Smooth muscle cell (in vitro differentiated cells): ENCODE results near the gene ESYT3. TPM values are rescaled to one million over a fixed set of nuclear protein-coding genes. Genes with fewer than 3 reads are reported as not detected.

ENCODE experiments used
- DNase-seq: peaks from one replicate; lab custom pipeline; 2025; ENCODE audit not compliant: unreplicated experiment; lab: John Stamatoyannopoulos, UW
- H2AFZ ChIP-seq: fragments of 200-600 bp; sonication (generic); 2 replicates; pipeline ENCODE4 v1.6.0; 2016; ENCODE audit warnings: antibody characterized with exemption, low read depth, mild to moderate bottlenecking
- H3F3A ChIP-seq: fragments of 200-600 bp; sonication (generic); 2 replicates; pipeline ENCODE4 v1.6.0; 2017; ENCODE audit warnings: antibody characterized with exemption, low read depth
- H3K27ac ChIP-seq: fragments of 200-600 bp; sonication (generic); 2 replicates; pipeline ENCODE4 v1.5.1; 2016; ENCODE audit warnings: low read depth, mild to moderate bottlenecking
- H3K27me3 ChIP-seq: fragments of 200-600 bp; sonication (generic); 2 replicates; pipeline ENCODE4 v1.6.1; 2016; ENCODE audit warnings: low read depth, mild to moderate bottlenecking
- H3K36me3 ChIP-seq: fragments of 200-600 bp; sonication (generic); 2 replicates; pipeline ENCODE4 v1.5.1; 2016; ENCODE audit warnings: low read depth
- H3K4me1 ChIP-seq: fragments of 200-600 bp; sonication (generic); 2 replicates; pipeline ENCODE4 v1.5.1; 2016; ENCODE audit warnings: low read depth
- H3K4me2 ChIP-seq: fragments of 200-600 bp; sonication (generic); 2 replicates; pipeline ENCODE4 v1.6.0; 2016; ENCODE audit warnings: mild to moderate bottlenecking
- H3K4me3 ChIP-seq: fragments of 200-600 bp; sonication (generic); 2 replicates; pipeline ENCODE4 v1.5.1; 2016; ENCODE audit warnings: mild to moderate bottlenecking
- H3K79me2 ChIP-seq: fragments of 200-600 bp; sonication (generic); 2 replicates; pipeline ENCODE4 v1.6.0; 2016; ENCODE audit warnings: low read depth, mild to moderate bottlenecking
- H3K9ac ChIP-seq: fragments of 200-600 bp; sonication (generic); 2 replicates; pipeline ENCODE4 v1.6.0; 2016; ENCODE audit warnings: low read depth
- H3K9me3 ChIP-seq: fragments of 200-600 bp; sonication (generic); replicated peaks from 2 replicates; pipeline ENCODE4 v1.5.1; 2016; ENCODE audit warnings: low read depth
- H4K20me1 ChIP-seq: fragments of 200-600 bp; sonication (generic); 2 replicates; pipeline ENCODE4 v1.6.0; 2016; ENCODE audit warnings: low read depth
- WGBS: methylation state at CpG from one replicate; pipeline ENCODE4 v1.1.7; 2016; ENCODE audit warnings: low lambda C conversion rate; 5-methylcytosine and 5-hydroxymethylcytosine counted together
- polyA plus RNA-seq: library from polyadenylated mRNA; unstranded; fragments of >200 nt; fragmentation: Nextera tagmentation; extraction: Ambion mirVana; gene quantifications from 2 replicates; pipeline ENCODE4 v1.2.1, GENCODE V29; 2016
- total RNA-seq: library from RNA; depleted of rRNA; stranded (reverse); fragments of >200 nt; gene quantifications from 2 replicates; pipeline ENCODE4 v1.2.3, GENCODE V29; 2014
- TF ChIP-seq, protein P1 (sequence below): fragments of 200-600 bp; sonication (generic); IDR thresholded peaks from 2 replicates; pipeline ENCODE4 v1.5.1; 2017; ENCODE audit warnings: borderline replicate concordance, mild to moderate bottlenecking, antibody characterized with exemption; ENCODE audit not compliant: insufficient read depth, poor library complexity, severe bottlenecking

Gene ESYT3
- total and polyA plus RNA-seq, 2 experiments from 2014 or later, result 1.2 to 5.5 TPM

DNA sequence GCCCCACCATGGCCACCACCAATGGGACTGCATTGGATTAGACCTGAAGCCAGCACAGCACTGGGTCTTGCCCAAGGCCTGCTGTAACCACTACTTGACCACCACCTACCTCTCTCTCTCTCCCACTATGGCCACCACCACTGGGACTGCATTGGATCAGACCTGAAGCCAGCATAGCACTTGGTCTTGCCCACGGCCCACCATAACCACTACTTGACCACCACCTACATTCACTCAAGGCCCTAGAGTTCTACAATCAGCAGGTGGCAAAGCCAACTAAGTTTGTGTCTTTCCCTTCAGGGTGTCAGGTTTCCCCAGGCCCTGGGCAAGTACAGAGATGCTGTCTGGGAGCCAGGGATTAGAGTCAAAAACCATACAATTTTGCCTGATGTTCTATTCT is 57.6 kb downstream of the ESYT3 start:
- DNase-seq, result no peak
- Histone ChIP-seq H3K4me3 (no peak overlapping the region), H3K4me1 (no peaks in the 10 kb centered on the region), H2AFZ (no peak overlapping the region), H3K4me2 (no peak overlapping the region), H3K27ac (no peak overlapping the region), H3K36me3 (no peaks in the 10 kb centered on the region), H3K79me2 (no peaks in the 10 kb centered on the region), H3K9me3 (no peaks in the 10 kb centered on the region), H3F3A (no peaks in the 10 kb centered on the region), H3K27me3 (no peaks in the 10 kb centered on the region), H3K9ac (no peak overlapping the region), H4K20me1 (no peaks in the 10 kb centered on the region)
- TF ChIP-seq, protein P1, sequence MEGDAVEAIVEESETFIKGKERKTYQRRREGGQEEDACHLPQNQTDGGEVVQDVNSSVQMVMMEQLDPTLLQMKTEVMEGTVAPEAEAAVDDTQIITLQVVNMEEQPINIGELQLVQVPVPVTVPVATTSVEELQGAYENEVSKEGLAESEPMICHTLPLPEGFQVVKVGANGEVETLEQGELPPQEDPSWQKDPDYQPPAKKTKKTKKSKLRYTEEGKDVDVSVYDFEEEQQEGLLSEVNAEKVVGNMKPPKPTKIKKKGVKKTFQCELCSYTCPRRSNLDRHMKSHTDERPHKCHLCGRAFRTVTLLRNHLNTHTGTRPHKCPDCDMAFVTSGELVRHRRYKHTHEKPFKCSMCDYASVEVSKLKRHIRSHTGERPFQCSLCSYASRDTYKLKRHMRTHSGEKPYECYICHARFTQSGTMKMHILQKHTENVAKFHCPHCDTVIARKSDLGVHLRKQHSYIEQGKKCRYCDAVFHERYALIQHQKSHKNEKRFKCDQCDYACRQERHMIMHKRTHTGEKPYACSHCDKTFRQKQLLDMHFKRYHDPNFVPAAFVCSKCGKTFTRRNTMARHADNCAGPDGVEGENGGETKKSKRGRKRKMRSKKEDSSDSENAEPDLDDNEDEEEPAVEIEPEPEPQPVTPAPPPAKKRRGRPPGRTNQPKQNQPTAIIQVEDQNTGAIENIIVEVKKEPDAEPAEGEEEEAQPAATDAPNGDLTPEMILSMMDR, result no peak
- 100% methylated on average over 1 of the region's 1 CpG for WGBS

DNA sequence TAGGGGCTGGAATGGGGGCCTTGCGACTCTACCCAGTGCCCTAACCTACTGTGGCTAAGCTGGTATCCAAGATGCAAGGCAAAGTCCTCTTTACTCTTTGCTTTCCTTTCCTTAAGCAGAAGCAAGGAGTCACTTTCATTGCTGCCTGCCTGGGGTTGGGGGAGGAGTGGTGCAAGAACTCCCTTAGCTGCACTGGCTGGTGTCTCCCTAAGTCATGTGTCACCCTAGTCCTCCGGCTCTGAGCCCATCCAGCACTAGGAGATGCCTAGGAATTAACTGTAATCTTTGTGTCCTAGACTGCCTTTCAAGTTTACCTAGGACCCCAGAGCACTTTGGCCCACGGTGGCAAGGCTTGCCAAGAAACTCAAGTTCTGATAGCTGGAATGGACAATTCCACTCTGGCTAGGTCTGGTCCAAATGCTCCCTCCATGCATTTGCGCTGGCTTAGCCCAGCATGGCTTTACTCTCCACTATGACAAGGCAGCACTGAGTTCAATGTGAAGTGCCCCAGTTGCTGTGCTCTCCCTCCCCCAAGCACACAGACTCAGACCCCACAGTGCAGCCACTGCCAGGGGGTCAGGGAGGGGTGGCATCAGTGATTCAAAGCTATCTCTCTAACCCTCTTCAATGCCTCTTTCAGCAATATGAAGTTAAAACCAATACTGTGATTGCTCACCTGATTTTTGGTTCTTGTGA is 58.7 kb downstream of the ESYT3 start:
- Histone ChIP-seq H3K36me3 (no peaks in the 10 kb centered on the region), H4K20me1 (no peaks in the 10 kb centered on the region), H3K4me3 (no peak overlapping the region), H2AFZ (no peak overlapping the region), H3K4me2 (no peak overlapping the region), H3K9ac (no peak overlapping the region), H3K9me3 (no peaks in the 10 kb centered on the region), H3K27ac (no peak overlapping the region), H3K27me3 (no peaks in the 10 kb centered on the region), H3F3A (no peaks in the 10 kb centered on the region), H3K4me1 (no peaks in the 10 kb centered on the region), H3K79me2 (no peaks in the 10 kb centered on the region)
- 100% methylated on average over 4 of the region's 4 CpGs for WGBS
- TF ChIP-seq, protein P1, result no peak
- DNase-seq, result no peak

DNA sequence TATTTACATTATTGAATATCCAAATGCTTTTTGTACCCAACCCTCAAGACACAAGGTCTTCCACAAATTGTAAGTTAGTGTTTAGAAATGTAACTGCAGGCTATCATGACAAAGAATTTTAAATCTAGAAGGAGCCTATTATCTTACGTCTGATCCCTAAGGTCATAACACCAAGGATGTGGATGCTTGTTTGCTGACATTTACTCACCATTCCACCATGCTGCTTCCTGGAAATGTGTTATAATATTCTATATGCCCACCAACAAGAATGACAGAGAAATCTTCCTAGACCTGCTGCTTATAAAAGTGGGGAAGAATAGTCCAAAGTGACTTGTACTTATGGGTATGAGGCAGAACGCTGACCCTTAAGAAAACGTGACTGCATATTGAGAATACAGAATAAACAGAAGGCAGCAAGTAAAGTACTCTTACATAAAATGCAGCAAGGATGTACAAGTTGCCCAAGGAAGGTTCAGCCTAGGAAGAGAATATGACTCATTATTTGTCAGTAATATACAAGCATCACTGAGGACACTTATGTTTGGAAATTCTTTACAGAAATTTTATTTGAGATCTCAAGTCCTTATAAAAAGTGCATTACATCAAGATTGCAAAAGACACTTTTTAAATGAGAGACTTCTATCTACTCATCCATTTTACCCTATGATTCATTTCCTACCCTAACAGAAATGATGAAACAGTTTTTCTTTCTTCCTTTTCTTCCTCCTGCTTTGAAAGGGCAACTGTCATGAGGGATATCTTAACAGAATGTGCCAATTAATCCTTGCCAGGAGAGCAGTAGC is 59.6 kb downstream of the ESYT3 start:
- TF ChIP-seq, protein P1, result no peak
- no peaks in the 10 kb centered on the region for H3K36me3 ChIP-seq
- WGBS, result 86% methylated on average over 3 of the region's 3 CpGs
- H2AFZ ChIP-seq, result no peak overlapping the region
- no peak overlapping the region for H3K4me3 ChIP-seq
- no peaks in the 10 kb centered on the region for H4K20me1 ChIP-seq
- no peak overlapping the region for H3K4me2 ChIP-seq
- H3K9ac ChIP-seq, result no peak overlapping the region
- H3K9me3 ChIP-seq, result no peaks in the 10 kb centered on the region
- H3F3A ChIP-seq, result no peaks in the 10 kb centered on the region
- no peak overlapping the region for H3K27ac ChIP-seq
- H3K4me1 ChIP-seq, result no peaks in the 10 kb centered on the region
- H3K79me2 ChIP-seq, result no peaks in the 10 kb centered on the region
- H3K27me3 ChIP-seq, result no peaks in the 10 kb centered on the region
- no peak for DNase-seq
